ENCODE results near the gene NPTN. TPM values are rescaled to one million over a fixed set of nuclear protein-coding genes. Genes with fewer than 3 reads are reported as not detected.

NPTN gene
- total RNA-seq, 2 donors from 2014 or later, result 111 to 159 TPM

GRCh38 chr15:73597036-73597638 is 36.1 kb downstream of the NPTN start:
- TF ChIP-seq CTCF (IDR thresholded peaks at IDR 0.05), result no peak
- Histone ChIP-seq H3K36me3 (no peaks in the 10 kb centered on the region), H3K27ac (no peak overlapping the region), H3K9ac (ENCODE audit: low read depth in 2 of 2, low read length in 2 of 2) (no peak overlapping the region), H3K27me3 (no peaks in the 10 kb centered on the region), H3K9me3 (no peaks in the 10 kb centered on the region), H3K4me1 (peaks cover 21% of the 10 kb centered on the region), H3K4me3 (no peak overlapping the region)
- no peak for DNase-seq
- intact Hi-C loops (cut with DNase I), result no loop called here

- Histone ChIP-seq H3K4me3 (no peak overlapping the region), H3K27me3 (no peaks in the 10 kb centered on the region), H3K27ac (no peak overlapping the region), H3K9me3 (no peaks in the 10 kb centered on the region), H3K36me3 (no peaks in the 10 kb centered on the region), H3K4me1 (peaks cover 11% of the 10 kb centered on the region), H3K9ac (ENCODE audit: low read depth in 2 of 2, low read length in 2 of 2) (no peak overlapping the region)
- DNase-seq, result no peak
- intact Hi-C loops (cut with DNase I), result no loop called here
- TF ChIP-seq CTCF (IDR thresholded peaks at IDR 0.05), result no peak
These were observed 37.0 kb downstream of the NPTN start for GRCh38 chr15:73596174-73596573.

GRCh38 chr15:73594109-73594508 is 39.1 kb downstream of the NPTN start:
- H3K9me3 ChIP-seq, result no peaks in the 10 kb centered on the region
- H3K4me3 ChIP-seq, result no peak overlapping the region
- H3K9ac ChIP-seq (ENCODE audit: low read depth in 2 of 2, low read length in 2 of 2), result no peak overlapping the region
- TF ChIP-seq CTCF (IDR thresholded peaks at IDR 0.05), result no peak
- intact Hi-C loops (cut with DNase I), result no loop called here
- no peak overlapping the region for H3K27ac ChIP-seq
- H3K27me3 ChIP-seq, result no peaks in the 10 kb centered on the region
- no peak for DNase-seq
- peaks cover 3% of the 10 kb centered on the region for H3K4me1 ChIP-seq
- peaks cover 4% of the 10 kb centered on the region for H3K36me3 ChIP-seq

GRCh38 chr15:73593304-73594074 is 39.7 kb downstream of the NPTN start:
- intact Hi-C loops (cut with DNase I), result no loop called here
- no peaks in the 10 kb centered on the region for H3K27me3 ChIP-seq
- DNase-seq, result no peak
- H3K36me3 ChIP-seq, result peaks cover 4% of the 10 kb centered on the region
- H3K4me1 ChIP-seq, result peaks cover 3% of the 10 kb centered on the region
- no peak overlapping the region for H3K9ac ChIP-seq (ENCODE audit: low read depth in 2 of 2, low read length in 2 of 2)
- no peak overlapping the region for H3K27ac ChIP-seq
- no peak for TF ChIP-seq CTCF (IDR thresholded peaks at IDR 0.05)
- H3K4me3 ChIP-seq, result no peak overlapping the region
- no peaks in the 10 kb centered on the region for H3K9me3 ChIP-seq

GRCh38 chr15:73590263-73590662 is 42.9 kb downstream of the NPTN start:
- no peaks in the 10 kb centered on the region for H3K27me3 ChIP-seq
- H3K4me3 ChIP-seq, result no peak overlapping the region
- H3K4me1 ChIP-seq, result peaks cover 3% of the 10 kb centered on the region
- no peak overlapping the region for H3K9ac ChIP-seq (ENCODE audit: low read depth in 2 of 2, low read length in 2 of 2)
- no peak for TF ChIP-seq CTCF (IDR thresholded peaks at IDR 0.05)
- DNase-seq, result no peak
- H3K27ac ChIP-seq, result no peak overlapping the region
- intact Hi-C loops (cut with DNase I), result no loop called here
- H3K36me3 ChIP-seq, result peaks cover 11% of the 10 kb centered on the region
- no peaks in the 10 kb centered on the region for H3K9me3 ChIP-seq
